Progenitor cell of endocrine pancreas (in vitro differentiated cells): ENCODE measurements around the gene NRXN3. TPM values are rescaled to one million over a fixed set of nuclear protein-coding genes. Genes with fewer than 3 reads are reported as not detected.
A peak's percentile ranks its signal among the peaks of the same experiment; 100 is the strongest.

ENCODE experiments used
- DNase-seq: peaks from one replicate; pipeline ENCODE4 v3.0.0; 2021; ENCODE audit warnings: low spot score; ENCODE audit not compliant: unreplicated experiment
- H3K27ac Mint-ChIP-seq: 2 replicates; pipeline ENCODE4 v1.8.0; 2021; ENCODE audit warnings: mild to moderate bottlenecking, moderate library complexity, mixed read lengths
- H3K27me3 Mint-ChIP-seq: 2 replicates; pipeline ENCODE4 v1.8.0; 2021; ENCODE audit warnings: mixed read lengths
- H3K36me3 Mint-ChIP-seq: 2 replicates; pipeline ENCODE4 v1.8.0; 2022; ENCODE audit warnings: mixed read lengths; ENCODE audit not compliant: insufficient read depth
- H3K4me1 Mint-ChIP-seq: 2 replicates; pipeline ENCODE4 v1.8.0; 2021; ENCODE audit warnings: low read depth, mixed read lengths
- H3K4me3 Mint-ChIP-seq: 2 replicates; pipeline ENCODE4 v1.8.0; 2021; ENCODE audit warnings: low read depth, mild to moderate bottlenecking, moderate library complexity, mixed read lengths
- H3K9me3 Mint-ChIP-seq: 2 replicates; pipeline ENCODE4 v1.8.0; 2021; ENCODE audit warnings: low read depth, mixed read lengths
- CTCF ChIP-seq: fragments of 200-600 bp; sonication (generic); IDR thresholded peaks from one replicate; pipeline ENCODE4 v1.5.0; 2021; ENCODE audit warnings: antibody characterized with exemption, mild to moderate bottlenecking; ENCODE audit not compliant: unreplicated experiment
- total RNA-seq: library from RNA; stranded (reverse); gene quantifications from 2 replicates; pipeline ENCODE4 v1.2.1, GENCODE V29; 2021

The NRXN3 gene
- total RNA-seq, 1 donor from 2014 or later = 22.1 TPM

GRCh38 chr14:79196216-79196615 is 1026.0 kb downstream of the NRXN3 start:
- no peak overlapping the region for H3K4me3 Mint-ChIP-seq
- no peaks in the 10 kb centered on the region for H3K9me3 Mint-ChIP-seq
- H3K4me1 Mint-ChIP-seq = peaks cover 2% of the 10 kb centered on the region
- H3K36me3 Mint-ChIP-seq = no peaks in the 10 kb centered on the region
- DNase-seq = no peak
- no peaks in the 10 kb centered on the region for H3K27me3 Mint-ChIP-seq
- H3K27ac Mint-ChIP-seq = no peak overlapping the region
- TF ChIP-seq CTCF = no peak

DNA sequence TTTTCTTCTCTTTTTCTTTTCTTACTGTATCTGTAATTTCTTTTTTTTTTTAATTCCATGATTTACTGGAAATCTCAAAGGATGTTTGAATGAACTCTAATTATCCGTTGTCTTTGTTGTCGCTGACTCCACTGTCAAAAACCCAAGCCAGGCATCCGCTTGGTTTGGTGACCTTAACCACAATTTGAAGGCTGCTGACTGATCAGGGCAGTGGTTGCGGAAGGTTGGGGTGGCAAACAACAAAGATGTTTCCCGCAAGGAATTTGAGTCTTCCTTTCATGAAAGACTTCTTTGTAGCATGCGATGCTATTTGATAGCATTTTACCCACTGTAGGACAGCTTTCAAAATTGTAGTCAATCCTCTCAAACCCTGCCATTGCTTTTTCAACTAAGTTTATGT is 1027.3 kb downstream of the NRXN3 start:
- no peak overlapping the region for H3K27ac Mint-ChIP-seq
- H3K4me1 Mint-ChIP-seq = peaks cover 10% of the 10 kb centered on the region
- no peak overlapping the region for H3K4me3 Mint-ChIP-seq
- no peak for DNase-seq
- peaks cover 2% of the 10 kb centered on the region for H3K9me3 Mint-ChIP-seq
- H3K27me3 Mint-ChIP-seq = no peaks in the 10 kb centered on the region
- no peaks in the 10 kb centered on the region for H3K36me3 Mint-ChIP-seq
- no peak for TF ChIP-seq CTCF

- Mint-ChIP-seq H3K4me3 (no peak overlapping the region), H3K4me1 (peaks cover 10% of the 10 kb centered on the region), H3K36me3 (no peaks in the 10 kb centered on the region), H3K27me3 (no peaks in the 10 kb centered on the region), H3K9me3 (peaks cover 9% of the 10 kb centered on the region), H3K27ac (no peak overlapping the region)
- TF ChIP-seq CTCF = no peak
- no peak for DNase-seq
These were observed 1029.0 kb downstream of the NRXN3 start for GRCh38 chr14:79199217-79199616.

- H3K27ac Mint-ChIP-seq = peak overlapping the region; percentile 26
- H3K36me3 Mint-ChIP-seq = no peaks in the 10 kb centered on the region
- TF ChIP-seq CTCF = no peak
- H3K9me3 Mint-ChIP-seq = peaks cover 9% of the 10 kb centered on the region
- no peak overlapping the region for H3K4me3 Mint-ChIP-seq
- peaks cover 10% of the 10 kb centered on the region for H3K4me1 Mint-ChIP-seq
- H3K27me3 Mint-ChIP-seq = no peaks in the 10 kb centered on the region
- DNase-seq = no peak
These were observed 1031.5 kb downstream of the NRXN3 start for GRCh38 chr14:79201564-79202207.

DNA sequence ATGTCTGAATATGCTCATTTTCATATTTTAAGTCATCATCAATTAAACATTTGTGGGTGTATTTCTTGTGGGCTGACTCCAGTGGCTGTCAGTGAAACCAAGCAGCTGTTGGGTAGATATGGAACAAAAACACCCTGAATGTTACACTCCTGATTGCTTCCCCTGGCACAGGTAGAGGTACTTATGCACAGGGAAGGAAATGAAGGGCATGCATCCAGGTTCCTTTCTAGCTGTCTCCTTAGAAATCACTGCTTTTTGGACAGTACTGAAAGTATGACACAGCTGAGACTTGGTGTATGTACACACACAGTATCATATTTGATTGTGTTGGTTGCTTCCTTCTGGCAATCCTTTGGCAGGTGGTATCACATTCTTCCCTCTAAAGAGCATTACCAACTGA is 1034.4 kb downstream of the NRXN3 start:
- H3K4me1 Mint-ChIP-seq = peaks cover 10% of the 10 kb centered on the region
- H3K27me3 Mint-ChIP-seq = no peaks in the 10 kb centered on the region
- DNase-seq = no peak
- no peak for TF ChIP-seq CTCF
- peaks cover 9% of the 10 kb centered on the region for H3K9me3 Mint-ChIP-seq
- H3K36me3 Mint-ChIP-seq = no peaks in the 10 kb centered on the region
- no peak overlapping the region for H3K4me3 Mint-ChIP-seq
- no peak overlapping the region for H3K27ac Mint-ChIP-seq
